ENCODE measurements around the gene TIMM13.

The TIMM13 gene

GRCh38 chr19:2423915-2424685 lies 3.3 kb downstream of the TIMM13 start:
- no peaks in the 10 kb centered on the region for H3K9me3 ChIP-seq (ENCODE audit: insufficient read depth, low read length, severe bottlenecking)
- ATAC-seq (ENCODE audit: insufficient read depth, low read depth) (no peak), DNase-seq (no peak)
- peaks cover 24% of the 10 kb centered on the region for H3K4me1 ChIP-seq (ENCODE audit: insufficient read depth, low read length)
- H3K27me3 ChIP-seq (ENCODE audit: insufficient read depth, low read length, poor library complexity) = no peaks in the 10 kb centered on the region
- no peak overlapping the region for H3K4me3 ChIP-seq (ENCODE audit: low read depth in 1 of 2, low read length in 2 of 2)
- H3K36me3 ChIP-seq (ENCODE audit: insufficient read depth, low read length) = peaks cover 36% of the 10 kb centered on the region
- peaks cover 31% of the 10 kb centered on the region for H3K79me2 ChIP-seq (ENCODE audit: insufficient read depth, low read length)
- TF ChIP-seq CTCF (IDR thresholded peaks at IDR 0.05; ENCODE audit: borderline replicate concordance, extremely low read depth, low read length, poor library complexity, severe bottlenecking) (no peak), EZH2 (IDR thresholded peaks at IDR 0.05; ENCODE audit: borderline replicate concordance, low read depth, low read length, severe bottlenecking) (no peak)
- H3K9ac ChIP-seq (ENCODE audit: low read depth, low read length) = no peak overlapping the region
- H3K27ac ChIP-seq (ENCODE audit: low read length) = no peak overlapping the region
- H3K4me2 ChIP-seq (ENCODE audit: insufficient read depth, low read length) = no peak overlapping the region
- no peak overlapping the region for H2AFZ ChIP-seq (ENCODE audit: low read depth, low read length)
- peaks cover 44% of the 10 kb centered on the region for H4K20me1 ChIP-seq (ENCODE audit: insufficient read depth, low read length)

- H3K4me3 ChIP-seq (ENCODE audit: low read depth in 1 of 2, low read length in 2 of 2) = no peak overlapping the region
- H3K27ac ChIP-seq (ENCODE audit: low read length) = no peak overlapping the region
- H3K9me3 ChIP-seq (ENCODE audit: insufficient read depth, low read length, severe bottlenecking) = no peaks in the 10 kb centered on the region
- H3K4me2 ChIP-seq (ENCODE audit: insufficient read depth, low read length) = no peak overlapping the region
- no peak for ATAC-seq (ENCODE audit: insufficient read depth, low read depth)
- no peak overlapping the region for H3K9ac ChIP-seq (ENCODE audit: low read depth, low read length)
- no peak for DNase-seq
- peaks cover 44% of the 10 kb centered on the region for H4K20me1 ChIP-seq (ENCODE audit: insufficient read depth, low read length)
- no peak overlapping the region for H2AFZ ChIP-seq (ENCODE audit: low read depth, low read length)
- H3K4me1 ChIP-seq (ENCODE audit: insufficient read depth, low read length) = peaks cover 22% of the 10 kb centered on the region
- TF ChIP-seq CTCF (IDR thresholded peaks at IDR 0.05; ENCODE audit: borderline replicate concordance, extremely low read depth, low read length, poor library complexity, severe bottlenecking) = no peak
- TF ChIP-seq EZH2 (IDR thresholded peaks at IDR 0.05; ENCODE audit: borderline replicate concordance, low read depth, low read length, severe bottlenecking) = no peak
- no peaks in the 10 kb centered on the region for H3K27me3 ChIP-seq (ENCODE audit: insufficient read depth, low read length, poor library complexity)
- H3K79me2 ChIP-seq (ENCODE audit: insufficient read depth, low read length) = peaks cover 31% of the 10 kb centered on the region
- H3K36me3 ChIP-seq (ENCODE audit: insufficient read depth, low read length) = peaks cover 36% of the 10 kb centered on the region
Observed at GRCh38 chr19:2423071-2423914, 4.1 kb downstream of the TIMM13 start.

- Histone ChIP-seq H3K4me3 (ENCODE audit: low read depth in 1 of 2, low read length in 2 of 2) (no peak overlapping the region), H3K4me1 (ENCODE audit: insufficient read depth, low read length) (peaks cover 15% of the 10 kb centered on the region), H3K27me3 (ENCODE audit: insufficient read depth, low read length, poor library complexity) (no peaks in the 10 kb centered on the region), H3K79me2 (ENCODE audit: insufficient read depth, low read length) (peaks cover 25% of the 10 kb centered on the region), H3K27ac (ENCODE audit: low read length) (no peak overlapping the region), H3K9ac (ENCODE audit: low read depth, low read length) (no peak overlapping the region), H3K4me2 (ENCODE audit: insufficient read depth, low read length) (no peak overlapping the region), H4K20me1 (ENCODE audit: insufficient read depth, low read length) (peaks cover 39% of the 10 kb centered on the region), H3K36me3 (ENCODE audit: insufficient read depth, low read length) (peaks cover 33% of the 10 kb centered on the region), H3K9me3 (ENCODE audit: insufficient read depth, low read length, severe bottlenecking) (no peaks in the 10 kb centered on the region), H2AFZ (ENCODE audit: low read depth, low read length) (no peak overlapping the region)
- no peak for DNase-seq
- no peak; the same call in 1 of the 3 replicates for ATAC-seq (ENCODE audit: insufficient read depth, low read depth)
- no peak for TF ChIP-seq CTCF (IDR thresholded peaks at IDR 0.05; ENCODE audit: borderline replicate concordance, extremely low read depth, low read length, poor library complexity, severe bottlenecking)
- no peak for TF ChIP-seq EZH2 (IDR thresholded peaks at IDR 0.05; ENCODE audit: borderline replicate concordance, low read depth, low read length, severe bottlenecking)
Observed at GRCh38 chr19:2421581-2422306, 5.6 kb downstream of the TIMM13 start.
